NCI-H446 (cell line): ENCODE data around the gene CYFIP1.

Experiments
- DNase-seq, 2 experiments: peaks; one replicate each; lab custom pipeline; 2025; lab: John Stamatoyannopoulos, UW

Gene CYFIP1

GRCh38 chr15:22869856-22870255, 110.3 kb downstream of the CYFIP1 start:
- DNase-seq: no peak

GRCh38 chr15:22868928-22869327, 111.2 kb downstream of the CYFIP1 start:
- DNase-seq: no peak

- DNase-seq: peak in 1 of 2 experiments; percentile 15
These were observed 111.7 kb downstream of the CYFIP1 start for GRCh38 chr15:22868495-22868894.

- no peak for DNase-seq
These were observed 112.3 kb downstream of the CYFIP1 start for GRCh38 chr15:22867886-22868285.

GRCh38 chr15:22866079-22866478, 114.1 kb downstream of the CYFIP1 start:
- DNase-seq: no peak

- DNase-seq: no peak
These were observed 116.8 kb downstream of the CYFIP1 start for GRCh38 chr15:22863356-22863755.

- no peak for DNase-seq
These were observed 119.0 kb downstream of the CYFIP1 start for GRCh38 chr15:22861161-22861560.

GRCh38 chr15:22856659-22857058, 123.5 kb downstream of the CYFIP1 start:
- DNase-seq: no peak

GRCh38 chr15:22855791-22856190, 124.4 kb downstream of the CYFIP1 start:
- DNase-seq: no peak

- DNase-seq: no peak
These were observed 128.7 kb downstream of the CYFIP1 start for GRCh38 chr15:22851513-22851912.

- no peak for DNase-seq
These were observed 130.1 kb downstream of the CYFIP1 start for GRCh38 chr15:22850055-22850454.

GRCh38 chr15:22846073-22846472, 134.1 kb downstream of the CYFIP1 start:
- DNase-seq: no peak

GRCh38 chr15:22845289-22845900, 134.8 kb downstream of the CYFIP1 start:
- DNase-seq: no peak

- DNase-seq: no peak
These were observed 135.5 kb downstream of the CYFIP1 start for GRCh38 chr15:22844421-22845288.

- DNase-seq: no peak
These were observed 141.0 kb downstream of the CYFIP1 start for GRCh38 chr15:22839046-22839695.

GRCh38 chr15:22838292-22839042, 141.7 kb downstream of the CYFIP1 start, which contains the start of gene NIPA2:
TSS of gene NIPA2 (plus strand) at chr15:22838666. CDS start at chr15:22851732, 13,066 bp downstream.
- peak; percentile 94 to 99 for DNase-seq

- DNase-seq: no peak
These were observed 148.7 kb downstream of the CYFIP1 start for GRCh38 chr15:22831473-22831872.

GRCh38 chr15:22827125-22827524, 153.0 kb downstream of the CYFIP1 start:
- DNase-seq: no peak

- no peak for DNase-seq
These were observed 156.6 kb downstream of the CYFIP1 start for GRCh38 chr15:22823495-22824128.

- DNase-seq: no peak
These were observed 160.5 kb downstream of the CYFIP1 start for GRCh38 chr15:22819651-22820050.
